Measurements from ENCODE around the gene MRPL58.

MRPL58 gene

GRCh38 chr17:75048249-75048878 lies 35.9 kb downstream of the MRPL58 start:
- DNase-seq, result no peak

- no peak for DNase-seq
Observed at GRCh38 chr17:75049057-75049456, 36.6 kb downstream of the MRPL58 start.

GRCh38 chr17:75049706-75050105 lies 37.2 kb downstream of the MRPL58 start:
- DNase-seq, result no peak

GRCh38 chr17:75051941-75052340 lies 39.5 kb downstream of the MRPL58 start:
- no peak for DNase-seq

- peak; percentile 99 for DNase-seq
Observed at GRCh38 chr17:75059369-75060345, 47.2 kb downstream of the MRPL58 start.

- peak; percentile 100 for DNase-seq
Observed at GRCh38 chr17:75060434-75061054, 48.1 kb downstream of the MRPL58 start.

- DNase-seq, result no peak
Observed at GRCh38 chr17:75061055-75061438, 48.6 kb downstream of the MRPL58 start.

- peak; percentile 83 for DNase-seq
Observed at GRCh38 chr17:75061618-75062017, 49.1 kb downstream of the MRPL58 start.

- no peak for DNase-seq
Observed at GRCh38 chr17:75063201-75063600, 50.7 kb downstream of the MRPL58 start.

- no peak for DNase-seq
Observed at GRCh38 chr17:75063626-75064025, 51.2 kb downstream of the MRPL58 start.

- no peak for DNase-seq
Observed at GRCh38 chr17:75064040-75064439, 51.6 kb downstream of the MRPL58 start.

GRCh38 chr17:75064460-75064859 lies 52.0 kb downstream of the MRPL58 start:
- DNase-seq, result no peak

- no peak for DNase-seq
Observed at GRCh38 chr17:75064867-75065561, 52.5 kb downstream of the MRPL58 start.

GRCh38 chr17:75065562-75066151 lies 53.2 kb downstream of the MRPL58 start:
- DNase-seq, result no peak

GRCh38 chr17:75067856-75068255 lies 55.4 kb downstream of the MRPL58 start:
- no peak for DNase-seq

- no peak for DNase-seq
Observed at GRCh38 chr17:75068750-75069149, 56.3 kb downstream of the MRPL58 start.

GRCh38 chr17:75069783-75070182 lies 57.3 kb downstream of the MRPL58 start:
- no peak for DNase-seq
